Muscle of back (tissue), 11 donors: ENCODE results near the gene CCDC185. TPM values are rescaled to one million over a fixed set of nuclear protein-coding genes. Genes with fewer than 3 reads are reported as not detected.

ENCODE experiments used
- DNase-seq, 3 donors: peaks; one replicate each; pipeline versions ENCODE4 v3.0.0 to v3.0.0-alpha.2; 2013
- polyA plus RNA-seq, 10 donors: library from polyadenylated mRNA; unstranded; fragments of 120-200 nt; gene quantifications; one replicate each; pipeline ENCODE4 v1.2.1, GENCODE V29; 2013; ENCODE audit not compliant: insufficient read length in 10 of 10

The CCDC185 gene
- polyA plus RNA-seq, 10 donors, result not detected

DNA sequence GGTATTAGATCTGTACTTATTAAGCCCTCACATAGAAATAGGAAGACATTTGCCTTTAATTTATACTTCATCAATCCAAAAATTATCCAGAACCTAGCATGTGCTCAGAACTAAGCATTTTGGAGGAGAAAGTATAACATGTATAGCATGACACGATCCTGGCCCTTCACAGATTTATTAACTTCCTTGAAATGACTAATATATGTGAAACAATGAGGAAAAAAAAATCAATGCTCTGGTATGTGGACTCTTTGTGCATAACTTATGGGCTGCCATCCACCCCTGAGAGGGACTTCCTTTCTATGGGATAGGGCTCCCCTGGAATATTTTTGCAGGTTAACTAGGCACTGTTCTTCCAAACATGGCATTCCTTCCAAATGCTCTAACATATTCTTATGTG is 36.6 kb downstream of the CCDC185 start:
- DNase-seq, result no peak

DNA sequence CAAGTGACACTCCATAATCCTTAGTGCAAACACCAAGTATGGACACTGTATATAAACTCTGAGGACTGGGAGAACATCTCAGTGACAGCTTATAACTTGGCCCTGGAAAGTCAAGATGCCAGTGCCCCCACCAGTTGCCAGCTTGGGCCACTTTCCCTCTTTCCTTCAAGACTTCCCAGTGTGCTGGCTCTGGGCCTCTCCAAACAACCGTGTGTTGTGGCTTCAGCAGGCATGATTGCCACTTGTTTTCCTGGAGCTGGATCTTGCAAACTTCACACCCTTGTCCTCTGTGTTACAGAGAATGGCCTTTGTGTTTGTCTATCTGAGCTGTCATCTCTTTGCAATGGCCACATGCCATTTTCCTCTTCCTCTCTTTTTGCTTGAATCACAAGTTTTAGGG is 37.0 kb downstream of the CCDC185 start:
- DNase-seq, result no peak

DNA sequence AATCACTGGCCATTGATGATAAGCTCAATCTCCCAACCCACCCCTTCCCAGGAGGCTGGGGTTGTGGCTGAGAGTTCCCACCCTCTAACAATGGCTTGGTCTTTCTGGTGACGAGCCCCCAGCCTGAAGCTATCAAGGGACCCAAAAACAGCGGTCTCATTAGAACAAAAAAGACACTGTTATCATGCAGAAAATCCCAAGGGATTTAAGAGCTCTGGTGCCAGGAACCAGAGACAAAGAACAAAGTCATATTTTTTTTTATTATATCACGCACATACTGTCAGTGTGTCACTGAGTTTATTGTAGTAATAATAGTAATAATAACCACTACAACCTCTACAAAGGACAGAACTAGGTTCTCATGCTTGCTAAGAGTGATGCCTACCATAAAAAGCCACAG is 43.9 kb downstream of the CCDC185 start:
- DNase-seq, result no peak

DNA sequence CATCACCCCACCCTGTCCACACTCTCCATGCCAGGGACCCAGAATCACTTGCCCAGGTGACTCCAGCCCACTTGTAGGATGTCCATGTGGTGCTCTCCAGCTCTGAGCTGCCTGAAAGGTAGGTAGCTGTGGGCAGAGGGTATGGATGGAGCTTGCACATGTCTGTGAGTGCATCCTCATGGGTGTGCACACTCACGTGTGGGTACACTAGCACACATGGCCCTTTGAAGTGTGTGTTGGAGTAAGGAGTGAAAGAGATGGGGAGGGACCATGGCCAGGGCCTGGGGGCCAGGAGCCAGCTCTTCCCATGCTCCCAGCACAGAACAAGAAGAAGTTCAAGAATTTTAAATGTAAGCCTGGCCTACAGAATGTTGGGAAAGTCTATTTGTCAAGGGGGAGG is 50.2 kb downstream of the CCDC185 start:
- DNase-seq, result no peak

DNA sequence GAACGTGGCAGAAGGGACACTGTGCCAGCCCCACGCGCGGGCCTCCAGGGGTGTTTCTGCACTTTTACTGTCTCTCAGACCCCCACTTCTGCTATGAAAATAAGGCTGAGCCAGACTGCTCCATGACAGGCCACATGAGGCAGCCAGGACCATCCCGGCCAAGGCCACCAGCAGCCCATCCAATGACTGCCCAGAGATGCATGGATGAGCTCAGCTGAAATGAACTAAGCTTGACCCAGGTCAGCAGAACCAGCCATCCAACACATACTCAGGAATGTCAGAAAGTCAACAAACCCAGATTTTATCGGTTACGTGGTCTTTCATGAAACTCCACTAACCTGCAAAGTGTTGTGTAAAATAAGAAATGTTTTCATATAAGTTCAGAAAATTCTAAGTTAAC is 51.2 kb downstream of the CCDC185 start:
- no peak for DNase-seq

Other genes with a start within 250 kb of the CCDC185 start
- gene SUSD4, start 29.2 kb upstream of the CCDC185 start, polyA plus RNA-seq, result 1 to 10 TPM; 2.5 to 5.7 (median 3.7) TPM